Upper lobe of right lung (tissue), 1 donor: Measurements from ENCODE around the gene TLK2. TPM values are rescaled to one million over a fixed set of nuclear protein-coding genes. Genes with fewer than 3 reads are reported as not detected.
A peak's percentile ranks its signal among the peaks of the same experiment; 100 is the strongest.
"Not testable (repeated sequence)": the region's sequence is repeated elsewhere in the genome, so short reads cannot be mapped to it uniquely, and the experiment has no call there.

Experiments
- ATAC-seq: fragments of 200-7000 bp; cut with Tn5 transposase; one replicate; pipeline ENCODE4 v1.9.1; 2020; ENCODE audit warnings: mild to moderate bottlenecking, moderate library complexity
- DNase-seq: peaks from one replicate; pipeline ENCODE4 v3.0.0-alpha.2; 2020
- H3K27ac ChIP-seq: fragments of 200-600 bp; one replicate; pipeline ENCODE4 v1.8.0; 2022
- H3K27me3 ChIP-seq: fragments of 200-600 bp; one replicate; pipeline ENCODE4 v1.8.0; 2022; ENCODE audit warnings: mild to moderate bottlenecking
- H3K36me3 ChIP-seq: fragments of 200-600 bp; one replicate; pipeline ENCODE4 v1.8.0; 2022
- H3K4me1 ChIP-seq: fragments of 200-600 bp; one replicate; pipeline ENCODE4 v1.8.0; 2022
- H3K4me3 ChIP-seq: fragments of 200-600 bp; one replicate; pipeline ENCODE4 v1.8.0; 2022; ENCODE audit warnings: mild to moderate bottlenecking
- H3K9me3 ChIP-seq: fragments of 200-600 bp; one replicate; pipeline ENCODE4 v1.8.0; 2022
- intact Hi-C: fragments of 100-400 bp; cut with DNase I; formaldehyde crosslinking; loops from one replicate; pipeline ENCODE4 v1.11.0; 2022
- total RNA-seq: library from RNA; stranded (reverse); fragmentation: NEBNext Ultra II Directional; extraction: Animal tissue kit (Norgen Biotek cat#: 25700); gene quantifications from one replicate; pipeline ENCODE4 v1.2.1, GENCODE V29; 2021
- TF ChIP-seq, protein P1 (sequence below): fragments of 200-600 bp; IDR thresholded peaks from one replicate; pipeline ENCODE4 v1.8.0; 2022; ENCODE audit warnings: antibody characterized with exemption
- donor health status: DM: no; HTN: yes; CAD: no; lungs with severe emphysema.

Gene TLK2
- total RNA-seq, 1 donor from 2014 or later: 38.4 TPM

DNA sequence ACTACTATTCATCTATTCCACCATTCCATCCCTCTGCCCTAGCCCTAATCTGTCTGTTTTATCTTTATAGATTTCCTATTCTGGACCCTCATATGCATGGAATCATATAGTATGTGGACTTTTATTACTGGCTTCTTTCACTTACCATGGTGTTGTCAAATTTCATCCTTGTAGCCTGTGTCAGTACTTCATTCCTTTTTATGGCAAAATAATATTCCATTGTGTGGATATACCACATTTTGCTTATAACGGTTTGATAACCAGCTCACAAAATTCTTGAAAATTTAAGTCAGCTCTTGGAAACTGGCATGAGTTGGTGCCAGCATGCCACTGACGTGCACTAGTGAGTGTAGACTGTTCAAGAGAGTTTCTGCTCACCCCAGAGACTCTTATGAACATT is 118.5 kb downstream of the TLK2 start:
- peak overlapping the region; percentile 61 for H3K27ac ChIP-seq
- H3K27me3 ChIP-seq: no peaks in the 10 kb centered on the region
- H3K36me3 ChIP-seq: peaks cover 62% of the 10 kb centered on the region
- H3K4me1 ChIP-seq: peaks cover 8% of the 10 kb centered on the region
- intact Hi-C loops: no loop called here
- ATAC-seq: no peak
- TF ChIP-seq, protein P1, sequence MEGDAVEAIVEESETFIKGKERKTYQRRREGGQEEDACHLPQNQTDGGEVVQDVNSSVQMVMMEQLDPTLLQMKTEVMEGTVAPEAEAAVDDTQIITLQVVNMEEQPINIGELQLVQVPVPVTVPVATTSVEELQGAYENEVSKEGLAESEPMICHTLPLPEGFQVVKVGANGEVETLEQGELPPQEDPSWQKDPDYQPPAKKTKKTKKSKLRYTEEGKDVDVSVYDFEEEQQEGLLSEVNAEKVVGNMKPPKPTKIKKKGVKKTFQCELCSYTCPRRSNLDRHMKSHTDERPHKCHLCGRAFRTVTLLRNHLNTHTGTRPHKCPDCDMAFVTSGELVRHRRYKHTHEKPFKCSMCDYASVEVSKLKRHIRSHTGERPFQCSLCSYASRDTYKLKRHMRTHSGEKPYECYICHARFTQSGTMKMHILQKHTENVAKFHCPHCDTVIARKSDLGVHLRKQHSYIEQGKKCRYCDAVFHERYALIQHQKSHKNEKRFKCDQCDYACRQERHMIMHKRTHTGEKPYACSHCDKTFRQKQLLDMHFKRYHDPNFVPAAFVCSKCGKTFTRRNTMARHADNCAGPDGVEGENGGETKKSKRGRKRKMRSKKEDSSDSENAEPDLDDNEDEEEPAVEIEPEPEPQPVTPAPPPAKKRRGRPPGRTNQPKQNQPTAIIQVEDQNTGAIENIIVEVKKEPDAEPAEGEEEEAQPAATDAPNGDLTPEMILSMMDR: no peak
- no peak for DNase-seq
- H3K4me3 ChIP-seq: no peak overlapping the region
- H3K9me3 ChIP-seq: no peaks in the 10 kb centered on the region

DNA sequence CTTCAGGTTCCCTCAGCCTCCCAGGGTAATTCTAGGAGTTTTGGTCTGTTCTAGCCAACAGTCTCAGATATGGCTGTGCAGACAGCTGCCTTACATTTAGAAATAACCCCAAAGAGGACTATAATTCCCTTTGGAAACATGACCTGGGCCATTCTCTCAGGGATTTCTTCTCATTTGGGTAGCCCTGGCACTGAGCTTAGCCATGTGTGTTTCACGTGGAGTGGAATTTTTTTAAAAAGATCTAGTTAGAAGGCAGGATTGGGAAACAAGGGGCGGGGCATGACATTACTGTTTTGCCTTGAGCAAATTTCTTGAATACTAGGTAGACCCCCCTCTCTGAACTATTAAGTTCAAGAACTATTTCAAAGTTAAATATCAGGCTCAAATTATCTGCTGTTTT is 119.3 kb downstream of the TLK2 start:
- DNase-seq: no peak
- H3K36me3 ChIP-seq: peaks cover 69% of the 10 kb centered on the region
- peak; percentile 24 for ATAC-seq

DNA sequence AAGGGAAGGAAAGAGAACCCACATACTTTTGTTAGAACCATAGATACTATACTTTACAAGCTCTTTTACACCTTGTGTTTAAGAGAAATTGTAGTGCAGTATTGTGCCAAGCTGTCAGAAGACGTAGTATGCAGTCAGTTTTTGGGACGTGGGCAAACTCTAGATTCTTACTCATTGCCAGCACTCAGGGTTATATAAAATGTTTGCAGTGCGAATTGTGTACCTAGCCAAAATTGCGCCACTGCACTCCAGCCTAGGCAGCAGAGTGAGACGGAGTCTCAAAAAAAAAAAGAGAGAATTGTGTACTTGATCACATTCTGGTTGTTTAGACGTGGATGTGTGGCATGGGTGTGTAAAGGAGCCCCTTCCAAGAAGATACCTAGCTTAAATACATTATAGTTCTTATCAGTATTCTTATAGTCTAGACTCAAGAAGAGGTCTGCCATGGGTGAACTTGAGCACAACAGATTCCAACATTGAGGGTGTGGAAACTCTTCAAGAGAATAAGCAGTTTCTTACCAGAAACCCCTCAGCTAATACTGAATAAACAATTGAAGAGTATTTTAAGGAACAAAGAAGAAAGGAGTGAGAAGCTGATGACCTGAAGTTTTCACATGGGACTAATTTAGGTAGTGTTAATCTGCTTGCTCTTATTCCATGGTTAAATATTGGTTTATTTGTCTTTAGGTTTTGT is 121.5 kb downstream of the TLK2 start:
- ATAC-seq (peak; percentile 76), DNase-seq (no peak)
- H3K9me3 ChIP-seq: no peaks in the 10 kb centered on the region
- H3K36me3 ChIP-seq: peaks cover 87% of the 10 kb centered on the region
- H3K4me1 ChIP-seq: peaks cover 8% of the 10 kb centered on the region
- H3K4me3 ChIP-seq: no peak overlapping the region
- H3K27ac ChIP-seq: peak overlapping the region; percentile 76
- TF ChIP-seq, protein P1: no peak
- H3K27me3 ChIP-seq: no peaks in the 10 kb centered on the region
- intact Hi-C loops: no loop called here

More for the DNA sequence above, 119.3 kb downstream of the TLK2 start:
- H3K9me3 ChIP-seq: no peaks in the 10 kb centered on the region
- no peak overlapping the region for H3K4me3 ChIP-seq
- intact Hi-C loops: no loop called here
- peak overlapping the region; percentile 61 for H3K27ac ChIP-seq
- H3K4me1 ChIP-seq: peaks cover 8% of the 10 kb centered on the region
- no peaks in the 10 kb centered on the region for H3K27me3 ChIP-seq
- TF ChIP-seq, protein P1: no peak

DNA sequence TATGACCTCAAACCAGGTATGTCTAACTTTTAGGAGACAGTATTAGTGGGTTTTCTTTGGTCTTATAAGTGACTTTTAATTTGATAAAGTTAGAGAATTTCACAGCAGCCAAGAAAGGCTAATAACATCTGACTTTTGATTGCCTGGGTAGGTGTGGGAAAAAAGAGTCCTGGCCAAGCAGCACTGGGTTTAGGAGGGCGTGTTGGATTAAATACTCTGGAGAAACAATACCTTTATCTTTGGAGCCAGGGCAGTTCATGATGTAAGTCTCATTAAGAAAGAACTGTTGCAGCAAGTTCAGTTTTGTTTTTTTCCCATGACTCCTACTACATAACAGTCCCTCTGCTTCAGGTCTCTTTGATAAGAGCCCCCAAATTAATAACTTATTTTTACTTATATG is 122.2 kb downstream of the TLK2 start:
- Histone ChIP-seq H3K27ac (peak overlapping the region; percentile 76), H3K9me3 (no peaks in the 10 kb centered on the region), H3K4me1 (peaks cover 8% of the 10 kb centered on the region), H3K36me3 (peaks cover 88% of the 10 kb centered on the region), H3K4me3 (no peak overlapping the region), H3K27me3 (no peaks in the 10 kb centered on the region)
- intact Hi-C loops: no loop called here
- DNase-seq (no peak), ATAC-seq (peak; percentile 44)
- TF ChIP-seq, protein P1: no peak

DNA sequence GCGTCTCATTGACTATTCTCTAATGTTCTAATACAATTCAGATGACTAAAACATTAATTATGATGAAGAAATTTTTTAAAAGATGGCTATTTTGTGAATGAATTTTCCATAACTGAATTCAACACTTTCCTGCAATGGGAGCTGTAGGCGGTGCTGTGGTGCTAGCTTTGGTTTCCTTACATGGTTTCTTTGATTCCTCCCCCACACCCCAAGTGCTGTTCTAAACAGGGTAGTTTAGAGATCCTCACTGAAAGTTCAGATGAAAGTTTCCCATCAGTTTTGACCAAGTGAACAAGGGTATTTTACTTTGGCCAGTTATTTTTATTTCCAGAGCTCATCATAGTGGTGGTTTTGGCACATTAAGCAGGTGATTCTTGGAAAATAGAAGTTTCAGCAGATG is 122.8 kb downstream of the TLK2 start:
- H3K27me3 ChIP-seq: no peaks in the 10 kb centered on the region
- TF ChIP-seq, protein P1: peak; percentile 26
- no peak overlapping the region for H3K4me3 ChIP-seq
- peak overlapping the region; percentile 76 for H3K27ac ChIP-seq
- H3K9me3 ChIP-seq: no peaks in the 10 kb centered on the region
- peaks cover 87% of the 10 kb centered on the region for H3K36me3 ChIP-seq
- DNase-seq (no peak), ATAC-seq (peak; percentile 72)
- peaks cover 8% of the 10 kb centered on the region for H3K4me1 ChIP-seq
- intact Hi-C loops: no loop called here

DNA sequence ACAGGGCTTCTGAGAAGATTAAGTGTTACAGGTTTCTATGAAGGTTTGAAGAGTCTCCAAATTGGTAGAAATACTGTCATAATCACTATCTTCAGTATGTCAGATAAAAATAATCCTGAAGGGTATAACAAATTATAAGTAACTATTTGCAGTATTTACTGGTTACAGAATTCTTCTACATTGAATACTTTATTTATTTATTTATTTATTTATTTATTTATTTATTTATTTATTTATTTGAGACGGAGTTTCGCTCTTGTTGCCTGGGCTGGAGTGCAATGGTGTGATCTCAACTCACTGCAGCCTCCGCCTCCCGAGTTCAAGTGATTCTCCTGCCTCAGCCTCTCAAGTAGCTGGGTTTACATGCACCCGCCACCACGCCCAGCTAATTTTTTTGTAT is 125.2 kb downstream of the TLK2 start:
- H3K27ac ChIP-seq, H3K9me3 ChIP-seq, ATAC-seq, H3K4me3 ChIP-seq, intact Hi-C loops, DNase-seq, H3K4me1 ChIP-seq, H3K27me3 ChIP-seq: not testable (repeated sequence)
- peaks cover 93% of the 10 kb centered on the region for H3K36me3 ChIP-seq
